GM12865 (cell line): ENCODE results near the gene NRP2.

Source experiments
- DNase-seq: peaks from one replicate; pipeline ENCODE4 v3.0.0; 2010; ENCODE audit warnings: low read depth
- H3K4me3 ChIP-seq: 2 replicates; pipeline ENCODE4 v1.5.1; 2011; ENCODE audit warnings: mild to moderate bottlenecking, low read depth, low read length, control low read depth
- CTCF ChIP-seq: IDR thresholded peaks from 2 replicates; pipeline ENCODE4 v1.5.1; 2011; ENCODE audit warnings: low read length, control low read depth, low read depth, inconsistent platforms; ENCODE audit not compliant: insufficient read depth; ENCODE audit errors: missing control alignments

The NRP2 gene

GRCh38 chr2:205773989-205774388 is 91.7 kb downstream of the NRP2 start:
- no peak for DNase-seq
- no peak for TF ChIP-seq CTCF
- H3K4me3 ChIP-seq = no peak overlapping the region

GRCh38 chr2:205775097-205775877 is 93.0 kb downstream of the NRP2 start:
- DNase-seq = peak; percentile 27
- no peak for TF ChIP-seq CTCF
- H3K4me3 ChIP-seq = no peak overlapping the region

GRCh38 chr2:205776139-205776538 is 93.8 kb downstream of the NRP2 start:
- peak; percentile 64 for DNase-seq
- peak; percentile 68 for TF ChIP-seq CTCF
- no peak overlapping the region for H3K4me3 ChIP-seq

GRCh38 chr2:205776720-205777119 is 94.4 kb downstream of the NRP2 start:
- no peak for TF ChIP-seq CTCF
- no peak overlapping the region for H3K4me3 ChIP-seq
- DNase-seq = no peak

- H3K4me3 ChIP-seq = no peak overlapping the region
- TF ChIP-seq CTCF = no peak
- no peak for DNase-seq
Observed at GRCh38 chr2:205778356-205778755, 96.1 kb downstream of the NRP2 start.

- no peak for DNase-seq
- H3K4me3 ChIP-seq = no peak overlapping the region
- no peak for TF ChIP-seq CTCF
Observed at GRCh38 chr2:205780645-205781044, 98.3 kb downstream of the NRP2 start.
